NK-92 (cell line): ENCODE results near the gene ELN.
"Not testable (repeated sequence)": the region's sequence is repeated elsewhere in the genome, so short reads cannot be mapped to it uniquely, and the experiment has no call there.

Experiments used
- DNase-seq: peaks from one replicate; lab custom pipeline; 2025; ENCODE audit not compliant: unreplicated experiment; lab: John Stamatoyannopoulos, UW

ELN gene

GRCh38 chr7:74027683-74028320 is at the start of gene ELN:
TSS of gene ELN (plus strand) at chr7:74028173. CDS start at chr7:74028188, 15 bp downstream.
- DNase-seq, result no peak

DNA sequence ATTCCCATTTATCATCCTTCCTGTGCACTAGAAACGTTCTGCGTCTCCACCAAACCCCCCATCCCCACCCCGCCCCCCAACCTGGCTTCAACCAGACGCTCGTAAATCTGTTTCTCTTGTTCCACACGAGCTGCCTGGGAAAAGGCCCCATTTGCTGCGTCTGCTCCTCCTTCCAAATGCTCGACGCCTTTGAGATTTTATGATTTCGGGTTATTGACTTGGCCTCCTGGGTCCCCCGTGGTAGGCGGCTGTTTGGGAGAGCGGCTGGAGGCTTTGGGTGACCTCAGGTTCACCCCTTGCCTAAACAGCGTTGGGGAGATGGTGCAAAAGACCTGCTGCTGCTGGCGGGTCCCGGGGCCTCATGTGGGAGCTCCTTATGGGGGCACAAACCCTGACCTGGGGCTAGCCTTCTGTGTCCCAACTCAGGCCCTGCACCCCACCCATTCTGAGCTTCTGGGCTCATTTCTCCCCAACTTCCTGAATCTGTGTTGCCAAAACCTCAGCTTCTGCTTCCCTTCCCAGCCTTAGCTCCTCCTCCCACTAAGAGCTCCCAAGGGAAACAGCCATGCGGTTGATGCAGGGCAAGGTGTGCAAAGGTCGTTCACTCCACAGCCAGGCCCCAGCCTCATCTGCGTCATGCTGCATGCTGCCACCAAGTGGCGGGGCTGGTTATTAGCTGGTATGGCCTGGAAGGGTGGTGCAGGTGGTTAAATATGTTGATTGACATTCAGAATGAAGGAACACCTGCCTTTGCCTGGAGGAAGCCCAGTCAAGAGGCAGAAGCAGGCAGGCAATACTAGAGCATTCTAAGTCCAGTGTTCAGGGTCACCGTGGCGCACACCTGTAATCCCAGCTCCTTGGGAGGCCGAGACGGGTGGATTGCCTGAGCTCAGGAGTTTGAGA is 49.1 kb upstream of the ELN start:
- DNase-seq, result no peak

- not testable (repeated sequence) for DNase-seq
Measured at GRCh38 chr7:73979656-73980055, 48.3 kb upstream of the ELN start.

- no peak for DNase-seq
Measured at GRCh38 chr7:73980206-73980605, 47.8 kb upstream of the ELN start.

DNA sequence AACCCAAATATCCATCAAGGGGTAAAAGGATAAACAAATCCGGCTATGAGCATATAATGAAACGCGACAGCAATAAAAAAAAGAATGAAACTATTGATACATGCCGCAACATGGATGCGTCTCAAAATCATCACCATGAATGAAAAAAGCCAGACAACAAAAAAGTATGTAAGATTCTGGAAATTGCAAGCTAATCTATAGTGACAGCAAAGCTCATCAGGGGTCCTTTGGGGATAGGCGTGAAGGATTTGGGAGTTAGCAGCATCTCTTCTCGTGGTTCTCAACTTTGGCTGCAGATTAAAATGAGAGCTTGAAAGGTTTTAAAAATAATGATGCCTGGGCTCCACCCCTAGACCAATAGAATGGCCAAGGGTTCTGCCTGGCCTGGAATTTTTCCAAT is 46.0 kb upstream of the ELN start:
- DNase-seq, result no peak

DNA sequence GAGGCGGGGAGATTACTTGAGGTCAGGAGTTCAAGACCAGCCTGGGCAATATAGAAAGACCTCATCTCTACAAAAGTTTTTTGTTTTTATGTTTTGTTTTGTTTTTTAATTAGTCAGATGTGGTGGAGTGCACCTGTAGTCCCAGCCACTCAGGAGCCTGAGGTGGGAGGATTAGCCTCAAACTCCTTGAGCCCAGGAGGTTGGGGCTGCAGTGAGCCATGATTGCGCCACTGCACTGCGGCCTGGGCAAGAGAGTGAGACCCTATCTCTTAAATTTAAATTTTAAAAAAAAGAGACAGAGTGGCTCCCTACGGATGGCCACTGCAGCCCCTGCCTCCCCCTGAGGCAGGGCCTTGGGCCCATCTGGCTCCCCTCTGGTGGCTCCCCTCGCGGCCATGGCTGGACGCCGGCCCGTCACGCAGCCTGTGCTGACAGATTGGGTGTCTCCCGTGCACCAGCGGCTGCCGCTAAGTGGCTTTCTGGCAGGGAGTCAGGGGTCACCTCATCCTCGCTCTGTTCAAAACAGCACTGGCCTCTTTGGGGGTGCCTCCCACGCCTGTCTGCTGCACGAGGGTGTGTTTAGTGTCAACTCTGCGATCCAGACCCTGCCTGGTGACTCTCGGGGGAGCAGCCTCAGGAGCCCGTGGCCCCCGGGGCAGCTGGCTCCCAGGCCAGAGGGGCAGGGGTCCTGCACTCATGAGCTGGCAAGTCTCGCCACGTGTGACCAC is 44.4 kb upstream of the ELN start:
- DNase-seq, result no peak

DNA sequence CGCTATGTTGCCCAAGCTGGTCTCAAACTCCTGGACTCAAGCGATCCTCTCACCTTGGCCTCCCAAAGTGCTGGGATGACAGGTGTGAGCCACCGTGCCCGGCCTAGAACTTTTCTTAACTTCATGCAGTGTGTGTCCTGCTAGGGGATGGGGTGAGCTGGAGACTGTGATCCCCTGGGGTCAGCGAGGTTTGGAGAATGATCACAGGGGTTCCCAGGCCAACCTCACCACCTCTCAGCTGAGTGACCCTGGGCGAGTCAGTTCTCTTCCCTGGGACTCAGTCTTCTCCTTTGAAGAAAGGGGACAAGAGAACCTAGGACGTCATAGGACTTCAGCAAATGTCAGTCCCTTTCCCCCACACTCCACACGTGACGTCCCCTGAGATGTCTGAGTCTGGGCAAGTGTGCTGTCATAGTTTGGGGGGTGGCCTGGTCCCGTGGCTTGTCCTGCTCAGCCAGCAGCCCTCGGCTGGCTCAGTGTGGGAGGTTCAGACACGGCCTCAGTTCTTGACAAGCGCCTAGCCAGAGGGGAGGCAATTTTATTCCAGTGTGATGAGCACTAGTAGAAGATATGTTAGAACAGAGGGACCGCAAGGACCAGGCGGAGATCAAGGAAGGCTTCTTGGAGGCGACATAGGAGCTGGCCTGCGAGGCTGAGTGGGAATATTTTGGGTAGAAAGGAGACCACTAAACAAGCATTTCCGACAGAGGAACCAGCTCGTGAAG is 43.3 kb upstream of the ELN start:
- no peak for DNase-seq

- no peak for DNase-seq
Measured at GRCh38 chr7:73985737-73986141, 42.2 kb upstream of the ELN start.

DNA sequence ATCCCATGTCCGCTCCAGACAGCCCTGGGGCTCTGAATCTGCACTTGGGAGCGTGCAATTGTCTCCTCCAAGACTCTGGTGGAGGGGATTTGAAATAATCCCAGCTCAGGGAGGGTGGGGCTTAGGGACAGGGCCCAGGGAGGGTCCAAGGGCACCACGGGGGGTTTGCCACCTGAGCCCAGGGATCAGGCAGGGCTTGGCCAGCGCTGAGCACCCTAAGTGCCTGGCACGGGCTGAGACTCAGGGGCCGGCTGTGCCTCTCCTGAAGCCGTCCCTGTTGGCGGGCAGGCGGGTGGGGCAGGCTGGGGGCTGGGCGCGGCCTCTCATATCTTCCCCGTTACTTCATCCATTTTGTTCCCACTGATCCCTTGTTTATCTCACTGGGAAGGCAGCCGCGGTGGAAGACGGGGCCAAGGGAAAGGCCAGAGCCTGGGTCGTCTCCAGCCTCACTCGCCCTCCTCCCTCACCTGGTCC is 41.8 kb upstream of the ELN start:
- no peak for DNase-seq

- no peak for DNase-seq
Measured at GRCh38 chr7:73987298-73987697, 40.7 kb upstream of the ELN start.

DNA sequence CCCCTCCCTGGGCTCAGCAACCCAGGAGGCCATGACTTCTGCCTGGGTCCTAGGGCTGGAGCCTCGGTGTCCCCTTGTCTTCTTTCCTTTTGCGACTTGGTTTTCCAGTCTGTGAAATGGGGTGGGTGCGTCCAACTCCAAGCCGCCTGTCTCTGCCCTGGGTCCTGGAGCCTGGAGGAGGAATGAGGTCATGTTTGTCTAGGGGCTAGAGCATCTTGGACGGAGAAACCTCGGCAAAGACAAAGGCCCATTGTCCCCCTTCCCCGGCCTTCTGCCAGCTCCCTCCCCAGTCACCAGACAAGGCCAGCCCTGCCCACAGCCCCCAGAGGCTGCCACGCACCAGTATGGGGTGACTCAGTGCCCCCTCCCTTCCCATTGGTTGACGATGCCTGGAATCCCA is 39.8 kb upstream of the ELN start:
- DNase-seq, result no peak

GRCh38 chr7:73991522-73992100 is 36.4 kb upstream of the ELN start:
- DNase-seq, result no peak

GRCh38 chr7:73992101-73992562 is 35.8 kb upstream of the ELN start:
- DNase-seq, result no peak

- DNase-seq, result no peak
Measured at GRCh38 chr7:73994023-73994422, 34.0 kb upstream of the ELN start.

DNA sequence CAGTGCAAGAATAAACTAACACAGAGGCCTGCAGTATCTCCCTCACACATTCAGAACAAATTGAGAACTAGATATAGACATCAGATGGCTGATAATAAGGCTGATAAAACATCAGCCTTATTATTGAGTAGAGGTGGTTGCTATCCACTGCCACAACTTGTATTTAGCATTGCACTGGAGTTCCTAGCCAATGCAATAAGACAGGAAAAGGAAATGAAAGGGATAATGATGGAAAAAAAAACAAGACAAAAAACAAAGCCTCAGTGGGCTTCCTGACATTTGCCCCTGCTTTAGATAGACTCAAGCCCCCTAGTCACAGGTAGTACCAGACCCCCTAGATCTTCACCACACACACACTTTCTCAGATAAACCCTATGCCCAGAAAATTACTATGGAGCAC is 33.2 kb upstream of the ELN start:
- no peak for DNase-seq

GRCh38 chr7:73995330-73995729 is 32.6 kb upstream of the ELN start:
- no peak for DNase-seq

DNA sequence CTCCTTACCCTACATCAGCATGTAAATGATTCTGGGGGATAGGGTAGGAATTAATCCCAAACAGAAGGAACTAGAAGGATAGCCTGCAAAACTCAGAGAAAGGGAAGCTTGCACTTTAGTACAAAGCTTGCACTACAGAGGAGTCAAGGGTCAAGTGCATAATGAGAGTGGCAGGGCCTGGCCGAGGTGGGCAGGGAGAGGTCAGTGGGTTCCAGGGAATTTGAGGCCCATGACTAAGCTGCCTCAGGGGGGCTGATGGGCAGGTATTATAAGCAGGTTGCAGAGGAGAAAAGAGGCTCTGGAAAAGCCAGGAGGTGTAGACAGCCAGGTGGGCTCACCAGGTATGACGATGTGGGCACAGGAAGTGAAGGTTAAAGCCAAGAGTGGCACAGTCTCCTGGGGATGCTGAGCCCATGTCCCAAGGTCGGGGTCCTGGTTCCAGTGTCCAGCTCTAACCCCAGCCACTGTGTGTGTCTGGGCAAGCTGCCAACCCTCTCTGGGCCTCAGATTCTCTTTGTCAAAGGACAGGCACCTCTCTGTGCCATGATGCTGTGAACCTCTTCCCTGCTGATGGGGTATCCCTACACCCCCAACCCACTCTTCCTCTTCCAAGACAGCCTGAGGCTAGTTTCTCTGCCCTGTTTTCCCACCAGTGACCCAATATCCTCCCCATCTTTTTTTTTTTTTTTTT is 32.0 kb upstream of the ELN start:
- no peak for DNase-seq

DNA sequence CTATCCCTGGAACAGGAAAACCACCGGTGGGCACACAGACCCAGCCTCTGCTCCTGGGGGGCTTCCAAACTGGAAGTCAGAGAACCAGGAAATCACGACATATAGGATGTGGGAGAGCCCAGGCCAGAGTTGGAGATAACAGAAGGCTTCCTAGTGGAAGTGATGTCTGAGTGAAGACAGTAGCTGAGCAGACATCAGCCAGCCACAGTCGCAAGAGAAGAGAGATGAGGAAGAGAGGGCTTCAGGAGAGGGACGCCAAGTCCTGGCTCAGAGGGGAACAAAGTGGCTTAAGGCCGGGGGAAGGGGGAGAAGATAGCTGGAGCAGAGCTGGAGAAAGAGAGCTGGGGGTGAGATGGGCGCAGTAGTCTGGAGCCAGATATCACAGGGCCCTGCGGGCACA is 30.9 kb upstream of the ELN start:
- DNase-seq, result no peak

DNA sequence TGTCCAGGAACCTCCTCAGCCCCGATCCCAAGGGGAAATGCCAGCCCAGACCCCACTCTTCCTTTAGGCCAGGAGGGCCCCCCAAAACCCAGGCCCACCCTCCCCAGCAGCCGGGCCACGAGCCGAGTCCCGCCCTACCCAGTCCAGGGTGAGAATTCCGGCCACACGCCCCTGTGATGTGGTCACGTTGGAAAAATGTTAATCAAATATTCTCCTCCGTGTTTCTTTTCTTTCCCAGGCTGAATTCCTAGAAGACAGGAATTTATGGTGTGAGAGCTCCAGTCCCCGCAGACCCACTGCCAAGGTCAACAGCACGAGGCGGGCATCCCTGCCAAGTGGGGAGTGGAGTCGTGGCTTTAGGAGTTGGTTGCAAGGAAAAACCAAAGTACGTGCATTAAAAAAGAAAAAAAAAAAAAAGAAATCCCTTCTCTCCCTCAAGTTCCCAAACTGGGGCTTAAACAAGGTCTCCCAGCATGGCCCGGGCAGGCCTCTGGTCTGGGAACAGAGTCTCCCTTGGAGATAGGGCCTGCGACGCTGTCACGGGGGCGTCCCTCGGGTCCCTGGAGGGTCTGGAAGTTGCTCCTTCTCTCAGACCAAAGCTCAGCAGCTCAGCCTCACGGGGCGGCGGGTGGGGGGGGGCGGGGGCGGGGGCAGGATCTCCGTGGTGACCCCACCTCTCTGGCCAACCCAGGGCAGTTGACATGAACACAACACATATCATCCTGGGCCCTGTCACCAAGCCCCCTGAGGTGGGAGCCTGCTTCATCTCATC is 28.1 kb upstream of the ELN start:
- DNase-seq, result no peak
